Measurements from ENCODE around the gene GLIS1. TPM values are rescaled to one million over a fixed set of nuclear protein-coding genes. Genes with fewer than 3 reads are reported as not detected.

Gene GLIS1
- total RNA-seq, 1 experiment from 2014 or later: 0.28 TPM

DNA sequence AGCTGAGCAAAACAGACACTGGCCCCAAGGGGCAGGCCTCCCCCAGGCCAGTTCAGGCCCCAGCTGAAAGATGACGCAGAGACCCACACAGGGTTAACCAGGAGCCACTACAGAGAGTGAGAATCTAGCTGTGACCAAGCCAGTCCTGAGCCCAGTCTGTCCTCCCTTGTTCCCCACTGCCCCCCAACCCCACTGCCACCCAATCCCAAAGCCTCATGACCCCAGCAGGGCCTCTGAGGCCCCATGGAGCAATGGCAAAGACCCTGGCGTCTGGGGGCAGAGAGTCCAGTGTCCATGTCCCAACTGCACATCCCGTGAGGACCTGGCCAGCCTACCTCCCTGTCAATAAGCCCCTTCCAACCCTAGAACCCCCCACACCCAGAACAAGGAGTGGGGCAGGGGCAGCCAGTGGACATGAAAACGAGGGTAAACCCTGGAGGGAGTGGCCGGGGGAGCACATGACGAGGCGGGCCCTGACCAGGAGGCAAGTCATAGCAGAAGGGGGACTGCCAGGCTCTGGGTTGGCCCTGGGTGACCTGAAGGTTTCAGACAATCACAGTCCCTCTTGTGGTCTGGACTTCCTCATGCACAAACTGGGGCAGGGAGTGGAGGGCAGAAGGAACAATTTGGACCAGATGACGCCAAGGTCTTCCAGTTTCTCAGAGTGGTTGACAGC, 100.5 kb downstream of the GLIS1 start:
- TF ChIP-seq, protein P1, sequence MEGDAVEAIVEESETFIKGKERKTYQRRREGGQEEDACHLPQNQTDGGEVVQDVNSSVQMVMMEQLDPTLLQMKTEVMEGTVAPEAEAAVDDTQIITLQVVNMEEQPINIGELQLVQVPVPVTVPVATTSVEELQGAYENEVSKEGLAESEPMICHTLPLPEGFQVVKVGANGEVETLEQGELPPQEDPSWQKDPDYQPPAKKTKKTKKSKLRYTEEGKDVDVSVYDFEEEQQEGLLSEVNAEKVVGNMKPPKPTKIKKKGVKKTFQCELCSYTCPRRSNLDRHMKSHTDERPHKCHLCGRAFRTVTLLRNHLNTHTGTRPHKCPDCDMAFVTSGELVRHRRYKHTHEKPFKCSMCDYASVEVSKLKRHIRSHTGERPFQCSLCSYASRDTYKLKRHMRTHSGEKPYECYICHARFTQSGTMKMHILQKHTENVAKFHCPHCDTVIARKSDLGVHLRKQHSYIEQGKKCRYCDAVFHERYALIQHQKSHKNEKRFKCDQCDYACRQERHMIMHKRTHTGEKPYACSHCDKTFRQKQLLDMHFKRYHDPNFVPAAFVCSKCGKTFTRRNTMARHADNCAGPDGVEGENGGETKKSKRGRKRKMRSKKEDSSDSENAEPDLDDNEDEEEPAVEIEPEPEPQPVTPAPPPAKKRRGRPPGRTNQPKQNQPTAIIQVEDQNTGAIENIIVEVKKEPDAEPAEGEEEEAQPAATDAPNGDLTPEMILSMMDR (conservative IDR thresholded peaks at IDR 0.05): no peak
- Histone ChIP-seq H3K4me1 (ENCODE audit: insufficient read depth, low read length) (no peaks in the 10 kb centered on the region; the same call in 1 of the 2 replicates), H3K18ac (ENCODE audit: insufficient read length, low read depth, low read length) (no peak overlapping the region), H2BK5ac (ENCODE audit: insufficient read length, low read length) (no peak overlapping the region), H3K14ac (ENCODE audit: insufficient read depth, low read length) (no peak overlapping the region), H2AK5ac (ENCODE audit: insufficient read length, low read length) (no peak overlapping the region), H3K9me3 (ENCODE audit: control insufficient read depth, low read depth, low read length) (no peaks in the 10 kb centered on the region), H4K8ac (replicated peaks; ENCODE audit: insufficient read length, low read depth, low read length) (no peak overlapping the region), H2BK12ac (ENCODE audit: insufficient read length, low read depth, low read length) (no peak overlapping the region), H2BK20ac (ENCODE audit: low read depth, low read length, poor library complexity, severe bottlenecking) (no peak overlapping the region), H3K23me2 (ENCODE audit: insufficient read length, low read depth, low read length, poor library complexity, severe bottlenecking) (no peaks in the 10 kb centered on the region), H3T11ph (ENCODE audit: low read length) (no peak overlapping the region), H2AFZ (ENCODE audit: low read length) (no peak overlapping the region), H3K9ac (ENCODE audit: extremely low read depth, insufficient read length, low read length) (no peak overlapping the region), H2BK120ac (ENCODE audit: low read depth, low read length, poor library complexity, severe bottlenecking) (no peak overlapping the region), H3K4me2 (ENCODE audit: insufficient read depth, insufficient read length, low read length) (no peak overlapping the region), H3K23ac (ENCODE audit: insufficient read length, low read depth, low read length) (no peak overlapping the region), H3K79me2 (ENCODE audit: insufficient read depth, low read length) (no peaks in the 10 kb centered on the region), H2BK15ac (ENCODE audit: low read depth, low read length) (no peak overlapping the region), H3K27ac (ENCODE audit: insufficient read length, low read depth, low read length) (no peak overlapping the region), H4K20me1 (ENCODE audit: control insufficient read depth, insufficient read depth, insufficient read length) (no peaks in the 10 kb centered on the region), H4K5ac (ENCODE audit: insufficient read length, low read depth, low read length) (no peak overlapping the region), H3K27me3 (ENCODE audit: insufficient read depth, low read length) (no peaks in the 10 kb centered on the region), H3K79me1 (ENCODE audit: insufficient read depth, low read depth, low read length, poor library complexity, severe bottlenecking) (no peaks in the 10 kb centered on the region), H3K56ac (ENCODE audit: insufficient read length, low read depth, low read length) (no peak overlapping the region), H4K91ac (ENCODE audit: insufficient read length, low read depth, low read length) (no peak overlapping the region), H3K4ac (ENCODE audit: low read depth, low read length) (no peak overlapping the region)
- Mint-ChIP-seq H3K27me3 (ENCODE audit: low read depth) (peaks cover 4% of the 10 kb centered on the region), H3K9me3 (no peaks in the 10 kb centered on the region), H3K4me1 (peaks cover 0 to 8% of the 10 kb centered on the region in 2 experiments; a peak in 2 of 4 replicates), H3K27ac (no peak overlapping the region), H3K36me3 (ENCODE audit: insufficient read depth in 1 of 3, low read depth in 3 of 3) (no peaks in the 10 kb centered on the region), H3K4me3 (no peak overlapping the region)
- WGBS (ENCODE audit: extremely low coverage, insufficient read length, low lambda C conversion rate): no CpG with 5 or more reads among the region's 8 CpGs
- DNase-seq: peak; percentile 19
